Forelimb muscle (tissue), 1 donor: ENCODE measurements around the gene IL17D. TPM values are rescaled to one million over a fixed set of nuclear protein-coding genes. Genes with fewer than 3 reads are reported as not detected.
"Not testable (repeated sequence)": the region's sequence is repeated elsewhere in the genome, so short reads cannot be mapped to it uniquely, and the experiment has no call there.

Experiments
- DNase-seq: peaks from one replicate; pipeline ENCODE4 v3.0.0-alpha.2; 2013; ENCODE audit warnings: low read depth
- polyA plus RNA-seq: library from polyadenylated mRNA; unstranded; fragments of 120-200 nt; gene quantifications from one replicate; pipeline ENCODE4 v1.2.1, GENCODE V29; 2013; ENCODE audit not compliant: insufficient read length

Gene IL17D
- 30.1 TPM for polyA plus RNA-seq

GRCh38 chr13:20702915-20703779, at the start of gene IL17D:
Gene IL17D (plus strand): TSS chr13:20703699. CDS start chr13:20704002, 303 bp downstream.
- no peak for DNase-seq

- DNase-seq, result no peak
Measured at GRCh38 chr13:20654156-20654555, 49.3 kb upstream of the IL17D start.

GRCh38 chr13:20658451-20659040, 45.0 kb upstream of the IL17D start:
- no peak for DNase-seq

- no peak for DNase-seq
Measured at GRCh38 chr13:20664351-20664750, 39.1 kb upstream of the IL17D start.

GRCh38 chr13:20666948-20667347, 36.6 kb upstream of the IL17D start:
- DNase-seq, result no peak

GRCh38 chr13:20667857-20668437, 35.6 kb upstream of the IL17D start:
- DNase-seq, result no peak

- DNase-seq, result no peak
Measured at GRCh38 chr13:20669162-20669561, 34.3 kb upstream of the IL17D start.

- no peak for DNase-seq
Measured at GRCh38 chr13:20671789-20672188, 31.7 kb upstream of the IL17D start.

- DNase-seq, result no peak
Measured at GRCh38 chr13:20672772-20673171, 30.7 kb upstream of the IL17D start.

- no peak for DNase-seq
Measured at GRCh38 chr13:20673715-20674114, 29.8 kb upstream of the IL17D start.

- DNase-seq, result no peak
Measured at GRCh38 chr13:20676213-20676612, 27.3 kb upstream of the IL17D start.

- not testable (repeated sequence) for DNase-seq
Measured at GRCh38 chr13:20678606-20679005, 24.9 kb upstream of the IL17D start.

- no peak for DNase-seq
Measured at GRCh38 chr13:20679879-20680278, 23.6 kb upstream of the IL17D start.

GRCh38 chr13:20680416-20681080, 23.0 kb upstream of the IL17D start:
- no peak for DNase-seq

- DNase-seq, result not testable (repeated sequence)
Measured at GRCh38 chr13:20681481-20681880, 22.0 kb upstream of the IL17D start.

- DNase-seq, result no peak
Measured at GRCh38 chr13:20682061-20682460, 21.4 kb upstream of the IL17D start.

GRCh38 chr13:20684041-20684440, 19.5 kb upstream of the IL17D start:
- no peak for DNase-seq

- DNase-seq, result no peak
Measured at GRCh38 chr13:20684546-20684945, 19.0 kb upstream of the IL17D start.

- DNase-seq, result no peak
Measured at GRCh38 chr13:20685092-20685491, 18.4 kb upstream of the IL17D start.

GRCh38 chr13:20686167-20686566, 17.3 kb upstream of the IL17D start:
- no peak for DNase-seq

GRCh38 chr13:20686863-20687579, 16.5 kb upstream of the IL17D start:
- no peak for DNase-seq

GRCh38 chr13:20689291-20689690, 14.2 kb upstream of the IL17D start:
- DNase-seq, result no peak
